ENCODE data around the gene HCFC1R1. TPM values are rescaled to one million over a fixed set of nuclear protein-coding genes. Genes with fewer than 3 reads are reported as not detected.

HCFC1R1 gene
- total RNA-seq, 1 experiment from 2014 or later = 55.9 TPM

Other genes with a start within 250 kb of the HCFC1R1 start
- gene ELOB, start 246.7 kb downstream of the HCFC1R1 start, total RNA-seq (2014; rRNA removed; shearing (Covaris generic)) = 178 and 250 TPM in 2 replicates
- gene PRSS33, start 236.4 kb downstream of the HCFC1R1 start, total RNA-seq (2014; rRNA removed; shearing (Covaris generic)) = 0.07 and 10.6 TPM in 2 replicates
- not detected in 2 replicates for gene PRSS41, start 225.5 kb downstream of the HCFC1R1 start, total RNA-seq (2014; rRNA removed; shearing (Covaris generic))
- gene PRSS21, start 206.7 kb downstream of the HCFC1R1 start, total RNA-seq (2014; rRNA removed; shearing (Covaris generic)) = not detected in 2 replicates
- gene ZG16B, start 193.6 kb downstream of the HCFC1R1 start, total RNA-seq (2014; rRNA removed; shearing (Covaris generic)) = not detected in 2 replicates
- gene PRSS22, start 165.8 kb downstream of the HCFC1R1 start, total RNA-seq (2014; rRNA removed; shearing (Covaris generic)) = not detected in 2 replicates
- gene FLYWCH2, start 140.7 kb downstream of the HCFC1R1 start, total RNA-seq (2014; rRNA removed; shearing (Covaris generic)) = 91.6 and 137 TPM in 2 replicates
- gene FLYWCH1, start 112.0 kb downstream of the HCFC1R1 start, total RNA-seq (2014; rRNA removed; shearing (Covaris generic)) = 51.8 and 52.7 TPM in 2 replicates
- gene KREMEN2, start 59.7 kb downstream of the HCFC1R1 start, total RNA-seq (2014; rRNA removed; shearing (Covaris generic)) = 64.8 and 80.7 TPM in 2 replicates
- 29.0 and 43.4 TPM in 2 replicates for gene PAQR4, start 54.6 kb downstream of the HCFC1R1 start, total RNA-seq (2014; rRNA removed; shearing (Covaris generic))
- 9.3 and 19.0 TPM in 2 replicates for gene PKMYT1, start 43.5 kb downstream of the HCFC1R1 start, total RNA-seq (2014; rRNA removed; shearing (Covaris generic))
- not detected in 2 replicates for gene CLDN9, start 11.0 kb downstream of the HCFC1R1 start, total RNA-seq (2014; rRNA removed; shearing (Covaris generic))
- 1.7 and 2.7 TPM in 2 replicates for gene CLDN6, start 5.8 kb downstream of the HCFC1R1 start, total RNA-seq (2014; rRNA removed; shearing (Covaris generic))
- 128 and 129 TPM in 2 replicates for gene TNFRSF12A, start 3.6 kb downstream of the HCFC1R1 start, total RNA-seq (2014; rRNA removed; shearing (Covaris generic))
- 106 and 120 TPM in 2 replicates for gene THOC6, start 93 bp upstream of the HCFC1R1 start, total RNA-seq (2014; rRNA removed; shearing (Covaris generic))
- 1.1 and 1.2 TPM in 2 replicates for gene BICDL2, start 13.0 kb upstream of the HCFC1R1 start, total RNA-seq (2014; rRNA removed; shearing (Covaris generic))
- 0.95 and 2.9 TPM in 2 replicates for gene MMP25, start 22.6 kb upstream of the HCFC1R1 start, total RNA-seq (2014; rRNA removed; shearing (Covaris generic))
- 17.4 and 22.8 TPM in 2 replicates for gene IL32, start 41.7 kb upstream of the HCFC1R1 start, total RNA-seq (2014; rRNA removed; shearing (Covaris generic))
- 11.2 and 17.3 TPM in 2 replicates for gene ZSCAN10, start 75.4 kb upstream of the HCFC1R1 start, total RNA-seq (2014; rRNA removed; shearing (Covaris generic))
- gene ZNF205, start 88.6 kb upstream of the HCFC1R1 start, total RNA-seq (2014; rRNA removed; shearing (Covaris generic)) = 21.3 and 27.6 TPM in 2 replicates
- 0.31 and 0.61 TPM in 2 replicates for gene ZNF213, start 111.1 kb upstream of the HCFC1R1 start, total RNA-seq (2014; rRNA removed; shearing (Covaris generic))
- not detected in 2 replicates for gene OR1F1, start 164.3 kb upstream of the HCFC1R1 start, total RNA-seq (2014; rRNA removed; shearing (Covaris generic))
- 9.8 and 10.1 TPM in 2 replicates for gene ZNF200, start 211.2 kb upstream of the HCFC1R1 start, total RNA-seq (2014; rRNA removed; shearing (Covaris generic))
- not detected in 2 replicates for gene MEFV, start 232.7 kb upstream of the HCFC1R1 start, total RNA-seq (2014; rRNA removed; shearing (Covaris generic))

Measured in G401 (cell line).